HUES48 (cell line): ENCODE results near the gene ARHGEF7.
A peak's percentile ranks its signal among the peaks of the same experiment; 100 is the strongest.

Experiments used
- H3K27ac ChIP-seq: one replicate; pipeline ENCODE4 v1.7.0; 2013; ENCODE audit warnings: low read depth, low read length, inconsistent platforms
- H3K27me3 ChIP-seq: 2 replicates; pipeline ENCODE4 v1.6.1; 2013; ENCODE audit warnings: mild to moderate bottlenecking, low read length; ENCODE audit not compliant: control insufficient read depth, insufficient read depth
- H3K36me3 ChIP-seq: 2 replicates; pipeline ENCODE4 v1.6.1; 2013; ENCODE audit warnings: low read length; ENCODE audit not compliant: control insufficient read depth, insufficient read depth
- H3K4me1 ChIP-seq: 2 replicates; pipeline ENCODE4 v1.6.1; 2013; ENCODE audit warnings: mild to moderate bottlenecking, low read length; ENCODE audit not compliant: control insufficient read depth, insufficient read depth
- H3K4me3 ChIP-seq: 2 replicates; pipeline ENCODE4 v1.5.1; 2013; ENCODE audit warnings: mild to moderate bottlenecking, low read depth, low read length
- H3K9ac ChIP-seq: 2 replicates; pipeline ENCODE4 v1.6.1; 2013; ENCODE audit warnings: mild to moderate bottlenecking, low read depth, low read length, moderate library complexity
- H3K9me3 ChIP-seq: 2 replicates; pipeline ENCODE4 v1.6.1; 2013; ENCODE audit warnings: low read length; ENCODE audit not compliant: control insufficient read depth, insufficient read depth

The ARHGEF7 gene

DNA sequence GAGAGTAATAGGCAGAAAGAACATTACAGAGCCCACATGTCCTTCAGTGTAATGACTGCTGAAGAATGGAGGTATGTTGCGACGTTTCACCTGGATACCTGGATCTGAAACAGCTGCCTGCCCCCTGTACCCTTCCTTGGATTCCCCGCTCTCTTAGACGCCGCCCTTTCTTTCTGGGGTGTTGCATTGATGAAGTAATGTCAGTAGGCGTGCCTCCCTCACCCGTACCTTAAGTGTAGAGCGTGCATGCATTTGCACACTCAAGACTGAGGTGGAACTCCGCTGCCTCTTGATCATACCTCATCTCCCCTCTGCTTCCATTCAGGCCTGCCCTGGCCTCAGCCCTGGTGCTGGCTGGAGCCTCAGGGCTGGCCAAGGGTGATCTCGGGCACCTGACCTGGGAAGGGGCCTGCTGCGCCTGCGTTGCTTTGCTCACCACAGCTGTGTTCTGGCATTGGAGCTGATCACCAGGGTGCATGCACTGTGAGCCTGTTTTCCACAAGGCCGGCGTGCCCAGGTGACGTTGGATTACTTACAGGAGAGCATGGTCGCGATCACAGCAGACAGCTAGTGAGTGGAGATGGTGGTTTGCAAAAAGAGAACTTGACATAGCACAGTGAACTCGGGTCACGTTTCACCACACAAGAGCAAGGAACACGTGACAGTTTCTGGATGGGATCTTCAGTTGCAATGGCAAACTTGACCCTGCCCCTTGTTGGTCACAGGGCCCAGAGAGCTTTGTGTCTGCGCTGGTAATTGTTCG, 99.0 kb downstream of the ARHGEF7 start:
- Histone ChIP-seq H3K27me3 (no peaks in the 10 kb centered on the region), H3K27ac (peak overlapping the region; percentile 54), H3K9ac (no peak overlapping the region), H3K4me3 (no peak overlapping the region), H3K36me3 (peaks cover 5% of the 10 kb centered on the region; the same call in 1 of the 2 replicates), H3K4me1 (peaks cover 93% of the 10 kb centered on the region), H3K9me3 (no peaks in the 10 kb centered on the region)

DNA sequence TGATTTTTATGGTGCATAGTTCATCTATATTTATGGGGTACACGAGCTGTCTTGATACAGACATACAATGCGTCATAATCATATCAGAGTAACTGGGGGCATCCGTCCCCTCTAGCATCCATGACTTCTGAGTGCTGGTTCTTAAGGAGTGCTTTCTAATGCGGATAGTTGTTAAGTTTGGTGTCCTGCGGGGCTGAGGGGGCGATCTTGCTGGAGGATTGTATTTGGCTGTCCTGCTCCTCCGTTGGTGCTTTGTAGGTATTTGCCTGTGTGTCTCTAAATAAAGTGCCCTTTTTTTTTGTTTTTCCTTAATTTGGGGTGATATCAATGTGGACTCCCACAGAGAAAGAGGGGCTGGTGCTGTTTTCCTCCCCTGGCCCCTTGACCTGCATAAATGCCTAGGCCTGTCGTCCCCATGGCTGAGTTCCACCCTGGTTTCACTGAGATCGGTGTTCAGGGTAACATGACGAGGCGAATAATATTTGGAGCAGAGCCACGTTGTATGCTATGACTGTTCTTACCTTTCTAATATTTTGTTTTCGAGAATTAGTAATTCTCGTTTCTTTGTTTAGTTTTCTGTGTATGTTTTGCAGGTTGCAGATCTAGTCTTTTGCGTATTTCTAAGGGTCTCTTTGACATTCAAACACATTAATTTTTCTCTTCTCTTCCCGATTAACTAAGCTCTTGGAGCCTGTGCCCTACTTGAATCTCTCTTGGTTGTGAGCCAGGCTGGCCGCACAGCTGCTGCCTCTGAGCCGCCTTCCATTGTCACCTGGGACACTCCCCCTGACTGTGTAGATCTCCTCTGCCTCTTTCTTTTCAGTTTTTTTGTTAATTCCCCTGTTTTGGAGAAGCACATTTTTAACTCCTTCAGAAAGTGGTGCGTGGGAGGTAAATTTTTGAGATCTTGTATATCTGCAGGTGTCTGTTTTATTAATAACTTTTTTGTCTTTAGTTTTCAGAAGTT, 100.3 kb downstream of the ARHGEF7 start:
- no peaks in the 10 kb centered on the region for H3K9me3 ChIP-seq
- H3K4me1 ChIP-seq: peaks cover 91% of the 10 kb centered on the region
- H3K36me3 ChIP-seq: peaks cover 5% of the 10 kb centered on the region; the same call in 1 of the 2 replicates
- peak overlapping the region; percentile 31 for H3K9ac ChIP-seq
- H3K4me3 ChIP-seq: no peak overlapping the region; the same call in 1 of the 2 replicates
- H3K27ac ChIP-seq: peak overlapping the region; percentile 83
- no peaks in the 10 kb centered on the region for H3K27me3 ChIP-seq

DNA sequence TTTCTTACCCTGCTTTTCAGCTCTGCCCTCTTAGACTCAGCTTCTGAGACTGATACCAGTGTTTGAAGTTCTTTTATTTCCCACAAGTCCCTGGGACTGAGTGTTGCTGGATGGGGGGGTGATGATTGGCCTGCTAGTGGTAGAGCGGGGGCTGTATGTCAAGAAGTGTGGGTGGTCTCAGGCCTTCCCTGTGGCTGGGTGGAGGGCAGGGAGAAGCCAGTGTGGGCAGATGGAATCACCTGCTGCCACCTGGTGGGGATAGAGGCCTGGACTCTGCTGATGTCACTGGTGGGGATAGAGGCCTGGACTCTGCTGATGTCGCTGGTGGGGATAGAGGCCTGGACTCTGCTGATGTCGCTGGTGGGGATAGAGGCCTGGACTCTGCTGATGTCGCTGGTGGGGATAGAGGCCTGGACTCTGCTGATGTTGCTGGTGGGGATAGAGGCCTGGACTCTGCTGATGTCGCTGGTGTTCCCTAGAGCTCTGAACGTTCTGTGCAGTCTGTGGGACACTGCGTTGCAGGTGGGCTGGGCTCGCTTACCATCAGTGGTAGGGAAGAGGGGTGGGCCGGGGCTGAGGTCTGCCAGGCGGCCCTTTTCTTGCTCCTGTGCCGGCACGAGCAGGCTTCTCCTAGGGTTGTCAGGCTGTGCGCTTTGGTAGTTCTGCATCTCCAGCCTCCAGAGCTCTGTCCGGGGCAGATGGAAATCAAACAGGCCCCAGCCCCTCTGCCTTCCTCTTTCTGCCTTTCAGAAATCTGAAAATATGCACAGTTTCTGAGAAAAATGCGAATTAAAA, 101.3 kb downstream of the ARHGEF7 start:
- H3K27me3 ChIP-seq: no peaks in the 10 kb centered on the region
- H3K9ac ChIP-seq: no peak overlapping the region
- H3K4me3 ChIP-seq: no peak overlapping the region
- peak overlapping the region; percentile 83 for H3K27ac ChIP-seq
- H3K9me3 ChIP-seq: no peaks in the 10 kb centered on the region
- peaks cover 5% of the 10 kb centered on the region; the same call in 1 of the 2 replicates for H3K36me3 ChIP-seq
- H3K4me1 ChIP-seq: peaks cover 81% of the 10 kb centered on the region

DNA sequence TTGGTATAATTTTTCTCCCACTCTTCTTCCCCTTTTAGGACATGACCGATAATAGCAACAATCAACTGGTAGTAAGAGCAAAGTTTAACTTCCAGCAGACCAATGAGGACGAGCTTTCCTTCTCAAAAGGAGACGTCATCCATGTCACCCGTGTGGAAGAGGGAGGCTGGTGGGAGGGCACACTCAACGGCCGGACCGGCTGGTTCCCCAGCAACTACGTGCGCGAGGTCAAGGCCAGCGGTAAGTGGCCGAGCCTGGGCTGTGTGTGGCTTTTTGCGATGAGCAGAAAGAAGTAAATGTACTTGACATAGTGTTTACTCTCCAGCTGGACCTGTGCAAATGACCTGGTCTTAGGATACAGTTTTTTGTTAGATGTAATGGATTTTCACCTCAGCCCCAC, 102.5 kb downstream of the ARHGEF7 start:
- H3K27ac ChIP-seq: no peak overlapping the region
- no peaks in the 10 kb centered on the region for H3K9me3 ChIP-seq
- no peak overlapping the region for H3K9ac ChIP-seq
- peaks cover 8% of the 10 kb centered on the region; the same call in 1 of the 2 replicates for H3K36me3 ChIP-seq
- no peak overlapping the region for H3K4me3 ChIP-seq
- peaks cover 68% of the 10 kb centered on the region for H3K4me1 ChIP-seq
- no peaks in the 10 kb centered on the region for H3K27me3 ChIP-seq

DNA sequence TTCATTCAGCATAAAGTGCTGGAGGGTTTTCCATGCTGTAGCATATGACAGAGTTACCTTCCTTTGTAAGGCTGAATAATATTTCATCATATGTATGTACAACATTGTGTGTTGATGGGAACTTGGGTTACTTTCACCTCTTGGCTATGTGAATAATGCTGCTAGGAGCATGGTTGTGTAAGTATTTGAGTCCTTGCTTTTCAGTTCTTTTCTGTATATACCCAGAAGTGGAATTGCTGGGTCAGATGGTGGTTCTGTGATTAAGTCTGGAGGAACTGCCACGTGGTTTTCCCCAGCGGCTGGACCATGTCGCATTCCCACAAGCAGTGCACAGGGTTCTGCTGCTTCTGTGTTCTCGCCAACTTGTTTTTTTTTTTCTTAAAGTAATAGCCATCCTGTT, 104.2 kb downstream of the ARHGEF7 start:
- Histone ChIP-seq H3K27ac (peak overlapping the region; percentile 31), H3K9ac (no peak overlapping the region)

DNA sequence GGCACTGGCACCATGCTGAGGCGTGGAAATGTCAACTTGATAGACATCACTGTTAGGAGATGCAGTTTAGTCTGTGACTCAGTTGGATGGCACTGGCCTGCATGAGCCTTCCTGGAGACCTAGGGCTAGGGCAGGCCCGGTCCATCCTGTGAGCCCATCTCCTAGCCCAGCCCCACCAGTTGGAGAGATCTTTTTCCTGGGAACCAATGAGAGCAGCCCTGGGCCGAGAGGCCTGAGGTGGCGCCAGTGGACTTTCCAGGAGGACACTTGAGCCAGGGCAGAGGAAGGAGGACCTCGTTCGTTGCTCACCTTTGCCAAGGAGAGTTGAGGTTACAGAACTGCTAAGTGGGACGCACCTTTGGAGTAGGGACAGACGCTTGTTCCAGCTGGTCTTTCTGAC, 104.8 kb downstream of the ARHGEF7 start:
- Histone ChIP-seq H3K27ac (no peak overlapping the region), H3K4me3 (no peak overlapping the region), H3K36me3 (peaks cover 8% of the 10 kb centered on the region; the same call in 1 of the 2 replicates), H3K27me3 (no peaks in the 10 kb centered on the region), H3K4me1 (peaks cover 47% of the 10 kb centered on the region), H3K9ac (no peak overlapping the region), H3K9me3 (no peaks in the 10 kb centered on the region)

More for the DNA sequence above, 104.2 kb downstream of the ARHGEF7 start:
- Histone ChIP-seq H3K4me1 (peaks cover 54% of the 10 kb centered on the region), H3K27me3 (no peaks in the 10 kb centered on the region), H3K4me3 (no peak overlapping the region), H3K36me3 (peaks cover 8% of the 10 kb centered on the region; the same call in 1 of the 2 replicates), H3K9me3 (no peaks in the 10 kb centered on the region)

DNA sequence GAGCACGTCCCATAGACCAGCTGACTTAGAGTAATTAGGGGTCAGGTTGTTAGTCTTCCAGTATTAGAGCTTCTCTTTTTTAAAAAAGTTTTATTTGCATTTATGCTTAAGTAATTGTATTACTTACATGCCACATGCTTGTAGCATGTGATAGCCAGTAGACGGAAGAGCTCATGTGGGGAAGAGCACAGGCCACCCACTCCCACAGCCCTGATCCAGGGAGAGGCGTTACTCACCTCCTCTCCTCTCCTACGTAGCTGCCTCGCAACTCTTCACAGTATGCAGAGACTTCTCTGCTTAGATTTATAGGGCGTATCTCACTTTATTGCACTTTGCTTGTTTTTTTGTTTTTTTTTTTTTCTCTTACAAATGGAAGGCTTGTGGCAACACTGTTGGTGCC, 110.1 kb downstream of the ARHGEF7 start:
- no peak overlapping the region for H3K4me3 ChIP-seq
- no peaks in the 10 kb centered on the region for H3K27me3 ChIP-seq
- no peaks in the 10 kb centered on the region for H3K9me3 ChIP-seq
- no peak overlapping the region for H3K9ac ChIP-seq
- peaks cover 11% of the 10 kb centered on the region for H3K4me1 ChIP-seq
- peaks cover 18% of the 10 kb centered on the region; the same call in 1 of the 2 replicates for H3K36me3 ChIP-seq
- no peak overlapping the region for H3K27ac ChIP-seq

DNA sequence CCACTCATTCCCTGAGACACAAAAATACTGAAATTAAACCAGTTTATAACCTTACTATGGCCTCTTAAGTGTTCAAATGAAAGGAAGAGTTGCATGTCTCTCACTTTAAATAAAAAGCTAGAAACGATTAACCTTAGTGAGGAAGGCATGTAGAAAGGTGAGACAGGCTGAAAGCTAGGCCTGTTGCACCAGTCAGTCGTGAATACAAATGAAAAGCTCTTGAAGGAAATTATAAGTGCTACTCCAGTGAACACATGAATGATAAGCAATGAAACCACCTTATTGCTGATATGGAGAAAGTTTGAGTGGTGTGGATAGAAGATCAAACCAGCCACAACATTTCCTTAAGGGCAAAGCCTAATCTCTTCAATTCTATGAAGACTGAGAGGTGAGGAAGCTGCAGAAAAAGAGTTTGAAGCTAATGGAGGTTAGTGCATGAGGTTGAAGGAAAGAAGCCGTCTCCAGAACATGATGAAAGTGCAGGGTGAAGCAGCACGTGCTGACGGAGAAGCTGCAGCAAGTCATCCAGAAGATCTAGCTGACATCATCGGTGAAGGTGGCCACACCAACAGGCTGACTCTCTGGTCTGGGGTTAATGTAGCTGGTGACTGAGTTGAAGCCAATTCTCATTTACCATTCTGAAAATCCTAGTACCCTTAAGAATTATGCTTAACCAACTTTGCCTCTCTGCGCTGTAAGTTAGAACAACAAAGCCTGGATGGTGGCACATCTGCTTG, 110.9 kb downstream of the ARHGEF7 start:
- Histone ChIP-seq H3K9ac (no peak overlapping the region), H3K4me3 (no peak overlapping the region), H3K27me3 (no peaks in the 10 kb centered on the region), H3K4me1 (peaks cover 11% of the 10 kb centered on the region; the same call in 1 of the 2 replicates), H3K27ac (no peak overlapping the region), H3K9me3 (no peaks in the 10 kb centered on the region), H3K36me3 (peaks cover 18% of the 10 kb centered on the region; the same call in 1 of the 2 replicates)

DNA sequence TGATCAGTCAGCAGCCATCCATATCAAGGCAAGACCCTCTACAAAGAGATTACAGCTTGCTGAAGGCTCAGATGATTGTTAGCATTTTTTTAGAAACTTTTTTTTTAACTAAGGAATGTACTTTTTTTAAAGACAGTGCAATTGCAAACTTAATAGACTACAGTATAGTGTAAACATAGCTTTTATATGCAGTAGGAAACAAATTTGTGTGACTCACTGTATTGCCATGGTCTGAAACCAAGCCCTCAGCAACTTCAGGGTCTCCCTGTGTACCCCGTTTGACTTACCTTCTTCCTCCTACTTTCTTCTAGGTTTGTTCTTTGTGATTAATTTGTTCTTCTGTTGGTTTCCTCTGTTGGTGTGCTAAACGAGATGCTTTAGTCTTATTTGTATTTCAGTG, 112.3 kb downstream of the ARHGEF7 start:
- Histone ChIP-seq H3K4me1 (peaks cover 11% of the 10 kb centered on the region; the same call in 1 of the 2 replicates), H3K9ac (no peak overlapping the region), H3K36me3 (peaks cover 15% of the 10 kb centered on the region; the same call in 1 of the 2 replicates), H3K27ac (peak overlapping the region; percentile 59), H3K4me3 (no peak overlapping the region), H3K9me3 (no peaks in the 10 kb centered on the region), H3K27me3 (no peaks in the 10 kb centered on the region)
